Endothelial cell (in vitro differentiated cells): ENCODE data around the gene FOXO6. TPM values are rescaled to one million over a fixed set of nuclear protein-coding genes. Genes with fewer than 3 reads are reported as not detected.

Experiments
- DNase-seq: peaks from one replicate; pipeline ENCODE4 v3.0.0; 2021; ENCODE audit warnings: low spot score
- H3K27ac Mint-ChIP-seq: one replicate; pipeline ENCODE4 v1.8.0; 2021; ENCODE audit warnings: mixed read lengths, inconsistent platforms; ENCODE audit not compliant: unreplicated experiment
- H3K27me3 Mint-ChIP-seq: one replicate; pipeline ENCODE4 v1.8.0; 2021; ENCODE audit warnings: mild to moderate bottlenecking, moderate library complexity, mixed read lengths, inconsistent platforms; ENCODE audit not compliant: unreplicated experiment
- H3K36me3 Mint-ChIP-seq: one replicate; pipeline ENCODE4 v1.8.0; 2021; ENCODE audit warnings: mild to moderate bottlenecking, low read depth, mixed read lengths, inconsistent platforms; ENCODE audit not compliant: unreplicated experiment
- H3K4me1 Mint-ChIP-seq: one replicate; pipeline ENCODE4 v1.8.0; 2021; ENCODE audit warnings: mild to moderate bottlenecking, mixed read lengths, inconsistent platforms; ENCODE audit not compliant: unreplicated experiment
- H3K4me3 Mint-ChIP-seq: one replicate; pipeline ENCODE4 v1.8.0; 2021; ENCODE audit warnings: mild to moderate bottlenecking, mixed read lengths, inconsistent platforms; ENCODE audit not compliant: unreplicated experiment
- H3K9me3 Mint-ChIP-seq: one replicate; pipeline ENCODE4 v1.8.0; 2021; ENCODE audit warnings: mixed read lengths, inconsistent platforms; ENCODE audit not compliant: unreplicated experiment
- CTCF ChIP-seq: fragments of 200-600 bp; sonication (generic); IDR thresholded peaks from one replicate; pipeline ENCODE4 v1.5.0; 2021; ENCODE audit warnings: antibody characterized with exemption; ENCODE audit not compliant: unreplicated experiment
- total RNA-seq: library from RNA; stranded (reverse); fragmentation: NEBNext Ultra II Directional; extraction: Animal tissue kit (Norgen Biotek cat#: 25700); gene quantifications from one replicate; pipeline ENCODE4 v1.2.1, GENCODE V29; 2021; ENCODE audit not compliant: unreplicated experiment

Gene FOXO6
- total RNA-seq, 1 donor from 2014 or later, result 0.23 TPM

- Mint-ChIP-seq H3K36me3 (no peaks in the 10 kb centered on the region), H3K4me1 (peaks cover 2% of the 10 kb centered on the region), H3K27ac (no peak overlapping the region), H3K9me3 (no peaks in the 10 kb centered on the region), H3K4me3 (no peak overlapping the region), H3K27me3 (peaks cover 4% of the 10 kb centered on the region)
- no peak for TF ChIP-seq CTCF
- DNase-seq, result no peak
Observed at GRCh38 chr1:41341772-41342562, 19.3 kb upstream of the FOXO6 start.

- DNase-seq, result no peak
- no peak for TF ChIP-seq CTCF
- no peak overlapping the region for H3K27ac Mint-ChIP-seq
- no peaks in the 10 kb centered on the region for H3K36me3 Mint-ChIP-seq
- H3K9me3 Mint-ChIP-seq, result no peaks in the 10 kb centered on the region
- H3K27me3 Mint-ChIP-seq, result peaks cover 4% of the 10 kb centered on the region
- no peak overlapping the region for H3K4me3 Mint-ChIP-seq
- peaks cover 2% of the 10 kb centered on the region for H3K4me1 Mint-ChIP-seq
Observed at GRCh38 chr1:41342774-41343355, 18.4 kb upstream of the FOXO6 start.

GRCh38 chr1:41343790-41344699 is 17.2 kb upstream of the FOXO6 start:
- no peak for DNase-seq
- H3K36me3 Mint-ChIP-seq, result no peaks in the 10 kb centered on the region
- H3K27ac Mint-ChIP-seq, result no peak overlapping the region
- H3K27me3 Mint-ChIP-seq, result peaks cover 5% of the 10 kb centered on the region
- H3K4me1 Mint-ChIP-seq, result peaks cover 2% of the 10 kb centered on the region
- no peak for TF ChIP-seq CTCF
- H3K4me3 Mint-ChIP-seq, result no peak overlapping the region
- H3K9me3 Mint-ChIP-seq, result no peaks in the 10 kb centered on the region

- no peak for DNase-seq
- no peak overlapping the region for H3K4me3 Mint-ChIP-seq
- peaks cover 2% of the 10 kb centered on the region for H3K4me1 Mint-ChIP-seq
- H3K27me3 Mint-ChIP-seq, result peaks cover 6% of the 10 kb centered on the region
- no peaks in the 10 kb centered on the region for H3K36me3 Mint-ChIP-seq
- TF ChIP-seq CTCF, result no peak
- H3K9me3 Mint-ChIP-seq, result no peaks in the 10 kb centered on the region
- H3K27ac Mint-ChIP-seq, result no peak overlapping the region
Observed at GRCh38 chr1:41344708-41345159, 16.5 kb upstream of the FOXO6 start.
